Hypothalamus (tissue), 51 donors: ENCODE results near the gene TIMM17A.
A peak's percentile ranks its signal among the peaks of the same experiment; 100 is the strongest.
"Not testable (repeated sequence)": the region's sequence is repeated elsewhere in the genome, so short reads cannot be mapped to it uniquely, and the experiment has no call there.

Experiments
- DNase-seq, 51 donors: peaks; one replicate each; lab custom pipeline; 2025; lab: John Stamatoyannopoulos, UW

The TIMM17A gene

DNA sequence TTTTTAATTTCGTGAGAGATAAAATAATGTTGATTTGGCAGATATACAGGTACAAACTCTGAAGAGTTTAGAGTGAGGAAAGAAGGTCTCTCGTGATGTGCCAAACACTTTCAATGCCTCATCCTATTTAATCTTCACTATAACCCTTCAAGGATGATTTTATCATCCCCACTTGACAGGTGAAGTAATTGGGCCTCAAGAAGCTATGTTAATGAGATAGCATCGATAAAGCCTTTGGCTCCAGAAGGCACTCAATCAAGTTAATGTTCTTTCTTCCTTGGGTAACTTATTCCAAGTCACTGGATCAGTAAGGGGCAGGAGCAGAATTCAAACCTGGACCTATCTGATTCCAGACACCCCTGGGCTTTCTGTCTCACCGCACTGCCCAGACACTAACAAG, 16.2 kb upstream of the TIMM17A start:
- no peak for DNase-seq

DNA sequence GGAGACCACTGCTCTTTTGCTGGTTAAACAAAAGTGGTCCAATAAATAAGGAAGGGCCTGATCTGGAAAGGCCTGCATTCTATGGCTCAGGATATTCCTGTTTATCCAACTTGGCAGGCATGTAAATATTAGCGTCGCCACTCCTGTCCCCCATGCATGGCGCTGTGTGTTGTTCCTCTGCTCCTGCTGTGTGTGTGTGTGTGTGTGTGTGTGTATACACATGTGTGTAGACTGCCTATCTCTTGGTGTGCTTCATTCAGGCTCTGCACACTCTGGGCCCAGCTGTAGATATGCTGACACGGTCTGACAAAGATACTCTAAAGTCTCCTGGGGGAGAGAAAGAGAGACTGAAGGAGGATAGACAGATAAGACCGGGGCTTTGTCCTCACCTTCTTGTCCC, 15.7 kb upstream of the TIMM17A start:
- DNase-seq: no peak

DNA sequence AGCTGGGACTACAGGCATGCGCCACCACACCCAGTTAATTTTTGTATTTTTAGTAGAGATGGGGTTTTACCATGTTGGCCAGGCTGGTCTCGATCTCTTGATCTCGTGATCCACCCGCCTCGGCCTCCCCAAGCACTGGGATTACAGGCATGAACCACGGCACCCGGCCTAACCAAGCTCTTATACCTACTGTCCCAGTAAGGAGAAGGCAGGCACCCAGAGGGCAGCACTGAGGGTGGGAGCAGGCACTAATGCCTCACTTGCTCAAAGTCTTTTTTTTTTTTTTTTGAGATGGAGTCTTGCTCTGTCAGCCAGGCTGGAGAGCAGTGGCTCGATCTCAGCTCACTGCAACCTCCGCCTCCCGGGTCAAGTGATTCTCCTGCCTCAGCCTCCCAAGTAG, 15.0 kb upstream of the TIMM17A start:
- not testable (repeated sequence) for DNase-seq

DNA sequence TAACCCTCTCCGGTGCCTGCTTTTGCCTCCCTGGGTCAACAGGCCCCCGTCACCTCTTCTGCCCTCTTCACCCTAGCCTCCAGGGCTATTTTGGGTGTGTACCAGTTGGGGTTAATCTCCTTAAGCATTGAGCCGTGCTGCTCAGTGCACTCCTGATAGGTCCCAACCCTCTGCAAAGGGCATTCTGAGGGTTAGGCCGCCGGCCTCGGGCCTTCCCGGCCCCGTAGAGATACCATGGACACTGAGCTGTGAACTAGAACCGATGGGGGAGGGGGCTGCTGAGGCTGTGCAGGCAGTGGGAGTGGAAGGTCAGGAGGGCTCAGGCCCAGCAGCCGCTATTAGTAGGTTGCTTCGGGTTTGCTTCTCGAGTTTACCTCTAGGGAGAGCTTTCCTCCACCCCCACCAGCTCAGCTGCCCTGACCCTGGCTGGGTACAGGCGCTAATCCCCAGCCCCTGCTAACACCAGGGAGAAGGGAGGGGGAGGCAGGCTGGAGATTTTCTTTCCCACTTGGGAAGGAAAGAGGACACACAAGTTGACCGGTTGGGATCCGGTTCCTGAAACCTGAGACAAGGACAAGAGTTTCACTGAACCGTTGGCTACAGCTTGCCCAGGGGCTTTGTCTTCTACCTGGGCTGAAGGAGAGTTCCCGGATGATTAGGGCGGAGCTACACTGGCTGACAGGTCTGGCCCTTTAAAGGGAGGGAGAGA, 13.7 kb upstream of the TIMM17A start:
- no peak for DNase-seq

DNA sequence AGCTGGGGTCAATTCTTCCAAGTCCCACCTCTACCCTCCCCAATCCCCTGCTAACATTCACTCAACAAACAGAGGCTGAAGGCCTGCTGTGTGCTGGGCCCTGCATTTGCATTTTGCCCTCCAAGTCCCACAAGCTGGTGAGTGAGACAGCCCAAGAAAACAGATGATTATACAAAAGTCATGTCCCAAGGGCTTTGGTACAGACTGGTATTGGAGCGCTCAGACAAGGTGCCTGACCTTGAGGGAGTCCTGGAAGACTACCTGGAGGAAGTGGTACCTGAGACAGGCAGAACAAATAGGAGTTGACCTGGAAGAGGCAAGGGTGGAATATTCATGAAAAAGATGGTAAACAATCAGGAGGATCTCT, 13.2 kb upstream of the TIMM17A start:
- DNase-seq: no peak

DNA sequence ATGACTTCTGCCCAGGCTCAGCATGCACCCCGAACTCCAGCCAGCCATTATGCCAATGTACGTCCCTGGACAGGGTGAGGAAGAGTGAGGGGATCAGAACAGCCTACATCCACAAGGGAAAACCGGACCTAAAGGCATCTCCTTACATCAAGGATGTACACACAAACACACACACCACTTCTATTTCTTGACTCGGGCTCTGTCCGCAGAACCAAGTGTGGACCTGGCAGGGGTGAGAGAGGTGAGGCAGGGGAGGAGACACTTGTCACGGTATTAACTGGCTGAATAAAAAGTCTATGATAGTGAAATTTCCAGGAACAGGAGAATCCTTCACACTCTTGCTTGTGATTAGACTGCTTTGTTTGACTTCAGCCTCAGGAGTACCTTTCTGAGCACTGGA, 11.3 kb upstream of the TIMM17A start:
- DNase-seq: no peak

DNA sequence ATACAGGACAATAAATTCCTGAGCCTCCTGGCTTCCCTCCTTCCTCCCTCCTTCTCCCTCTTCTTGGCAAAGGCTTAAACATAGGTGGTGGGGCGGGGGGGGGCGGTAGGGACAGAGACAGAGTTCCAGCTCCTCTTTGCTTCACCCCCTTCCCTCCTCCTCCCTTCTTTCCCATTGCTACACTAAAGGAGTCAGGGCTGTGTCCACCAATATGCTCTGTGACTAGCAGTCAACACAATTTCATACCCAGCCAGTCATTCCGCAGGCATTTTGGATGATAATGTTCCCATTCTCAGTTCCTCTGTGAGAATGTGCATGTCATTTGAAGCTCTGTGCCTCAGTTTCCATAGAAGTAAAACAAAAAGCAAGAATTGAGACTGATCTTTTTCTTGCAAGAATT, 10.7 kb upstream of the TIMM17A start:
- DNase-seq: no peak

DNA sequence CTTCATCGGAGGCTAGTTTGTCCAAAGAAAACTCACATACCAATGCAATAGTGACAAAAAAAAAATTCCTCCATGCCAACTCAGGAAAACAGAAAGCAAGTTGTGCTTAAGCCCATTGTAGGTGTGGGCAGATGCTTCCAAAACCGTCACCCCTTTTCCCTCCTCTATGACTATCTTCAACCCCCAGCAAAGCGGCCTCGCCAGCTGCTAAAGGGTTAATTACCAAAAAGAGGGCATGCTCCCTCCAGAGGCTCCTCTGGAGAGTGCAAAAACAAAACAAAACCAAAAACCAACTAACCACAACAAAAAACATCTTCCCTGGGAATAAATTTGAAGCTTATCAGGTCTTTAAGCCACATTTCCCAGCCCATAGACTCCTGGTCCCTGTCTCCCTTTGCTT, 10.1 kb upstream of the TIMM17A start:
- no peak for DNase-seq

DNA sequence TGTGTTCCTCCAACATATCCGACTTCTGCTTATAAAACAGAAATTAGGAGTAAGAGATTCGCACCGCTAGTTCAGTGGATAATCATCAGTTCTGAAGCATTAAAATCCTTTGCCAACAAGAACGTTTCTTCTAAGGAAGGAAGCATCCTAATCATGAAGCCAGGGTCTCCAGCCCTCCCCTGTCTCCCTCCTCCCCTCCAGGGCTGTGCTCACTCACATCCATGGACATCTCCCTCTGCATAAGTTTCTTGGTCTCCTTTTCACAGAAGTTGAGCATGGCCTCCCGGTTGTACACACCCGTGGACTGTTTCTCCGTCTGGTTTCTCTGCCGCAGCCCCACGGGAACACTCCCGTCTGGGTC, 9.5 kb upstream of the TIMM17A start:
- DNase-seq: no peak

DNA sequence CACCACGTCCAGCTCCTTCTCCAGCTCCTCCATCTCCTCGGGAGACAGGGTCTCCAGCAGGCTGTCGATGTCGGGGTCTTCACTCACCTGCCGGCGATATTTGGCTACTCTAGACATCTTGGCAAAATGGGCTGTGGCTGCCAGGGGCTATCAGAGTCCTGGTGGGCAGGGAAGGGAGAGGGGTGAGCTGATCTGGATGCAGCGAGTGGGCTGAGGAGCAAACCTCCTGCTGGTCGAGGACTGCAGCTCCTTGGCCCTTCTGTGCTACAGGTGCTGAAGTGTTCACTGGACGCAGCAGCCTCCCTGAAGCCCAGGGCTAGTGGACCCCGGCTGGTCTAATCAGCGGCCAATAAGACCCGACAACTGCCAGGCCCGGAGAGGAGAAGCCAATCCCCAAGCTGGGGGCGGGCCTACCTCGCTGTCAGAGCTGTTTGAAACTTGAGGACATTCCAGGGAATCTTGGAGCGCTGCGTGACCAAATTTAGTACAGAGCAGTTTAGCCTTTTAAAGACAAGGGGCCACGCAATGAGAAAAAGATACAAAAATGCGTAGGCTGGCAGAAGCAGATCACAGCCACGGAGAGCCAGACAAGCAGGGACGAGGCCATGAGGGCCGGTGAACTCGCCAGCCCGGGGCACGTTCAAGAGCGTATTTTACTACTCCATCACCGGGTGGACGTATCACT, 8.9 kb upstream of the TIMM17A start, which contains the start of gene LMOD1:
LMOD1 (minus strand) TSS at position 325 of the 685 bp plus-strand sequence; CDS start at position 117, 208 bp downstream.
- peak in 45 of 51 donors; percentile 6 to 76 (median 46) for DNase-seq

DNA sequence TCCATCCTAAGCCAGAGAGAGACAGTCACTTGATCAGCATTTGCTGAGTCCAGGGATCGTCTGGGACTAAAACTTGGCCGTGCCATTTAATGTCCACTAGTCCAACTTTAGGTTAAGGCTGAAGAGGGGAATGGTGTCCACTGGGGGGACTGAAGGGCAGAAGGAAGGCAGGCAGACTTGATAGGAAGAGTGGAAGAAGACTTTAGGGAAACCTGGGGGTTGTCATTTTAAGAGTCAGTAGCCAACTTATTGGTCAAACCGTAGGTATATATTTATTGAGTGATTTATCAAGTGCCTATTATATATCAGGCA, 7.7 kb upstream of the TIMM17A start:
- no peak for DNase-seq

DNA sequence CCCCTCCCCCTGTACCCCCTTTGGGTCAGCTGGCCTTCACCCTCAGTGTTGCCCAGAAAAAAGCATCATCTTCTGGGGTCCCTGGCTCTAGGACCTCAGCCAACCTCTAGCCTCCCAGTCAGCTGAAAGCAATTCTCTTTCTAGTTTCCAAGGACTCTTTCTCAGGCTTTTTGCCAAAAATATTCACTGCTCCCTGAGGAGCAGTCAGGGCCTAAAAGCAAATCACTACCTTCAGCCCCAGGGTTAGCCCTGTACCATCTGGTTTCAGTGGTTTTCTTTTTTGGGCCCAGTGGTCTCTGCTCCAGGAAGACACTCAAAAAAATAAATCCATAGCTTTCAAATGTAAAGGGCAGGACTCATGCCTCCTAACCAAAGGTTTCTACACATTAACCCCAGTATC, 5.8 kb upstream of the TIMM17A start:
- DNase-seq: no peak

DNA sequence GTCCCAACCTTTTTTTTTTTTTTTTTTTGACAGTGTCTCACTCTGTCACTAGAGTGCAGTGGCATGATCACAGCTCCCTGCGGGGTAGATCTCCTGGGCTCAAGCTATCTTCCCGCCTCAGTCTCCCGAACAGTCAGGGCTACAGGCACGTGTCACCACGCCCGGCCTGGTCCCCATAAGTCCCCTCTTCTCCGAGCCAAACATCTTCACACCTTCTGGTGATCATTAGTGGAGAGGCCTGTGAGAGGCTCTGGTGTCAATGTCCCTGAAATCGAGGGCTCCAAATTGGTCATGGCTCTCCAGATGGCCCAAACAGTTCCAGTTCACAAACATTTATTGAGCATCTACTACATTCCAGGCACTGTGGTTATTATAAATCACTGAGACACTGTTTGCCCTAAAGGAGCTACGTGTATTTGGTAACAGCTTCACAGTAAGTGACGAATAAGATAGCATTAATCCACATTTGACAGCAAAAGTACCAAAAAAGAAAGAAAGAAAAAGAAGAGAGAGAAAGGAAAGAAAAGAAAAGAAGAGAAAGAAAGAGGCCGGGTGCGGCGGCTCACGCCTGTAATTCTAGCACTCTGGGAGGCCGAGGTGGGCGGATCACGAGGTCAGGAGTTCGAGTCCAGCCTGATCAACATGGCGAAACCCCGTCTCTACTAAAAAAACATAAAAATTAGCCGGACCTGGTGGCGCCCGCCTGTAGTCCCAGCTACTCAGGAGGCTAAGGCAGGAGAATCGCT, 867 bp upstream of the TIMM17A start:
- DNase-seq: no peak

DNA sequence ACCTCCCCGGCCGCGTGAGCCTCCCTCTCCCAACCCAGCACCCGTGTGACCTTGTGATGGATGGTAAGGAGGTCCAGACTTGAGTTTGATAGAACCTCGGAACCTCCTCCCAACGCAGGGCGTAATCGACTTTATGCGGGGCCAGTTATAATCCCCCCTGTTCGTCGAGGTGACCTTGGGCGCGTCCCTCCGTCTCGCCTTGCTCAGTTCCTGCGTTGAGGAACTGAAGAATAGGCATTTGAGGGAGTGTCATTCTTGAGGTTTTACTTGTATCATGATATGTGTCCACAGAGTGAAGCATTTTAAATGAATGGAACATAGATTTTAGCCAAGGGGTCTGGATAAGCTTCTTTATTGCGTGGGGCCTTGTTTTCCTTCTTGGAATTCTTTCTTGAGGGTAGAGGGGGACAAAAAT, 433 bp downstream of the TIMM17A start:
- no peak for DNase-seq

DNA sequence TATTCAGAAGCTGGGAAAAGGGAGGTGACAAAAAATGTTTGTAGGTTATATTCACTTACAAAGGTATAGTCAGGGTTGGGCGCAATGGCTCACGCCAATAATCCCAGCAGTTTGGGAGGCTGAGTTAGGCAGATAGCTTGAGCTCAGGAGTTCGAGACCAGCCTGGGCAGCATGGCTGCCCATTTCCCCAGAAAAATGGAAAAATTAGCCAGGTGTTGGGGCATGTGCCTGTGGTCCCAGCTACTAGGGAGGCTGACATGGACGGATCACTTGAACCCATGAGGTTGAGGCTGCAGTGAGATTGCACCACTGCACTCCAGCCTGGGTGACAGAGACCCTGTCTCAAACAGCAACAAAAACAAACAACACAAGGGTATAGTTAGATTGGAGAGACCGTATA, 3.0 kb downstream of the TIMM17A start:
- DNase-seq: no peak

DNA sequence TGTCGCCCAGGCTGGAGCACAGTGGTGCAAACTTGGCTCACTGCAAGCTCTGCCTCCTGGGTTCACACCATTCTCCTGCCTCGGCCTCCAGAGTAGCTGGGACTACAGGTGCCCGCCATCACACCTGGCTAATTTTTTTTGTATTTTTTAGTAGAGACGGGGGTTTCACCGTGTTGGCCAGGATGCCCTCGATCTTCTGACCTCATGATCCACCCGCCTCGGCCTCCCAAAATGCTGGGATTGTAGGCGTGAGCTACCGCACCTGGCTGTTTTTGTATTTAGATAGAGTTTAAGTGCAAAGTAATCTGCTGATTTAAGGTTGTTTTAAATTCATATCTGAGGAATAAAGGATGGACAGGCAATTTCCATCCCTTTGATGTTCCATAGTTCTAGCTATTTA, 7.1 kb downstream of the TIMM17A start:
- not testable (repeated sequence) for DNase-seq

DNA sequence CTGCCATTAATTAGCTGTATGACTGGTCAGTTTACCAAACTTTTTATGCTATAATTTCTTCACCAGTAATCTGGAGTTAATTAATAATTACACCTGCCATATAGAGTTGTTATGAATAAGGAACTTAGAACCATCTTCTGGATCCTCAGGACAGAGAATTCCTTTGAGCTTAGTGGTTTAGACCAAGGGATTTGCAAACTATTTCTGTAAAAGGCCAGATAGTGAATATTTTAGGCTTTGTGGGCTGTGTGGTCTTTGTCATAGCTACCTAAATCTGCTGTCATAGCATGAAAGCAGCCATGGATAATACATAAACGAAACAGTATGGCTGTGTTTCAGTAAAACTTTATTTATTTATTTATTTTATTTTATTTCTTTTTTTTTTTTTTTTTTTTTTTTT, 9.0 kb downstream of the TIMM17A start:
- DNase-seq: no peak

DNA sequence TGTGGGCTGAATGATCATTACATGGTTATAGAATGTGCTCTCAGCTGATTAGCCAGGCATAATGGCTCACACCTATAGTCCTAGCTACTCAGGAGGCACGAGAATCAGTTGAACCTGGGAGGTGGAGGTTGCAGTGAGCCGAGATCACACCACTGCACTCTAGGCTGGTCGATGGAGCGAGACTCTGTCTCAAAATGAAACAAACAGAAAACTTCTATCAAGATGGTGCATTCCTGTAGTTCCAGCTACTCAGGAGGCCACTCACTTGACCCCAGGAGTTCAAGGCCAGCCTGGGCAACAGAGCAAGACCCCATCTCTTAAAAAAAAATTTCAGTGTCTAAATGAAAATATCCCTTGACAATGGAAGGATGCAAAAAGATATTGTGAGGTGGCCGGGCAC, 10.9 kb downstream of the TIMM17A start:
- DNase-seq: no peak

DNA sequence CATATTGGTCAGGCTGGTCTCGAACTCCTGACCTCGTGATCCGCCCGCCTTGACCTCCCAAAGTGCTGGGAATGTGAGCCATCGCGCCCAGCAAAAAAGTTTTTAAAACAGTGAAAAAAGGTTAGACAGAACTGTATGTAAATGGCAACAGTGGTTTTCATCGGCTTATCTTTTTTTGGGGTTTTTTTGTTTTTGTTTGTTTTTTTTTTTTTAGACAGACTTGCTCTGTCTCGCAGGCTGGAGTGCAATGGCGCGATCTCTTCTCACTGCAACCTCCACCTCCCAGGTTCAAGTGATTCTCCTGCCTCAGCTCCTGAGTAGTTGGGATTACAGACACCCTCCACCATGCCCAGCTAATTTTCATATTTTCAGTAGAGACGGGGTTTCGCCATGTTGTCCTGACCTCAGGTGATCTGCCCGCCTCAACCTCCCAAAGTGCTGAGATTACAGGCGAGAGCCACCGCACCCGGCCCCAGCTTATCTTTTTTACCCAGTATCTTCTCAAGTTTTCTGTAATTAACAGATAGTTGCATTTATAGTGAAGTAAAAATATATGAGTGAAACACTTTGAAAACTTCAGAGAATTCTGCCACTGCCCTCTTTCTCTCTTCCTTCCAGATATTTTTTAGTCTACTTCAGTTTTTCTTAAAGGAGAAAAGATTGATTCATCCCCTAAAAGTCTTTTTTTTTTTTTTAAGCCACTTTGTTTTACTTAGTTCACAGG, 13.1 kb downstream of the TIMM17A start:
- DNase-seq: no peak

DNA sequence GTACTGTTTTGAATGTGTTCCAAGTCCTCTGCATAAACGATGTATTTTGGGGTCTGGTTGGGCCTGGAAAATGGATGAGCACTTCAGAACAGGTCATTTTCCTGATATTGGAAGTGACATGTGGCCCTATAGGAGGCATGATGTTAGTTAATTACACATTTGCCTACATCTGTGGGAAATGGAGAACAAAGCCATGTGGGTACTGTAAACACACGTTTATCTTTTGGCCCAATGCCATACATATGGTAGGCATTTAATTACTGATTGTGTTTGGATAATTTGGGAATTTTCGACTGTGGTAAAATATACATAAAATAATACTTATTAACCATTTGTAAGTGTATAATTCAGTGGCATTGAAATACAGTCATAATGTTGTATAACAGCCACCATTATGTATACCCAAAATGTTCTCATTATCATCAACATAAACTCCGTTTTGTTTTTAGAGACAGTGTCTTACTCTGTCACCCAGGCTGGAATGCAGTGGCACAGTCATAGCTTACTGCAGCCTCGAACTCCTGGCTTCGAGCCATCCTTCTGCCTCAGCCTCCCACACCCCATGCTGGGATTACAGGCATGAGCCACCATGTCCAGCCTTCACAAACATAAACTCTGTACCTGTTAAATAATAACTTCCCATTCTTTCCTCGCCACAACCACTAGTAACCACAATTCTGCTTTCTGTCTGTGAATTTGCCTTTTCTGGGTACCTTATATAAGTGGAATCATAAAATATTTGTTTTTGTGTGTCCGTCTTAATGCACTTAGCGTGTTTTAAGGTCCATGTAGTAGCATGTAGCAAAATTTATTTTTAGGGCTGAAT, 15.2 kb downstream of the TIMM17A start:
- DNase-seq: peak in 1 of 51 donors; percentile 34
